Muscle of arm (tissue), 12 donors: ENCODE results near the gene SLC23A1. TPM values are rescaled to one million over a fixed set of nuclear protein-coding genes. Genes with fewer than 3 reads are reported as not detected.
A peak's percentile ranks its signal among the peaks of the same experiment; 100 is the strongest.

Experiments
- DNase-seq: peaks from one replicate; pipeline ENCODE4 v3.0.0-alpha.2; 2013
- polyA plus RNA-seq, 12 donors: library from polyadenylated mRNA; unstranded; fragments of 120-200 nt; gene quantifications; one replicate each; pipeline ENCODE4 v1.2.1, GENCODE V29; 2013; ENCODE audit not compliant: insufficient read length in 12 of 12

Gene SLC23A1
- polyA plus RNA-seq, 12 donors: 0.14 to 1.5 (median 0.56) TPM; not detected in 2

GRCh38 chr5:139408191-139408590 lies 25.1 kb upstream of the SLC23A1 start:
- DNase-seq: no peak

- DNase-seq: no peak
Observed at GRCh38 chr5:139407517-139407916, 24.4 kb upstream of the SLC23A1 start.

GRCh38 chr5:139406963-139407362 lies 23.9 kb upstream of the SLC23A1 start:
- no peak for DNase-seq

GRCh38 chr5:139404484-139404840 lies 21.4 kb upstream of the SLC23A1 start:
- DNase-seq: no peak

GRCh38 chr5:139403787-139404483 lies 20.8 kb upstream of the SLC23A1 start, which contains the start of gene SPATA24:
Gene SPATA24, minus strand, starts transcription at chr5:139404089. Its CDS starts 29 bp downstream, at chr5:139404060.
- DNase-seq: peak; percentile 98

- DNase-seq: no peak
Observed at GRCh38 chr5:139403418-139403786, 20.3 kb upstream of the SLC23A1 start.

GRCh38 chr5:139402561-139403158 lies 19.6 kb upstream of the SLC23A1 start:
- DNase-seq: no peak

GRCh38 chr5:139401546-139401945 lies 18.4 kb upstream of the SLC23A1 start:
- no peak for DNase-seq

GRCh38 chr5:139399501-139400121 lies 16.5 kb upstream of the SLC23A1 start:
- no peak for DNase-seq

- DNase-seq: no peak
Observed at GRCh38 chr5:139397921-139398320, 14.8 kb upstream of the SLC23A1 start.

- no peak for DNase-seq
Observed at GRCh38 chr5:139396691-139397090, 13.6 kb upstream of the SLC23A1 start.

- DNase-seq: no peak
Observed at GRCh38 chr5:139395844-139396640, 12.9 kb upstream of the SLC23A1 start.

- no peak for DNase-seq
Observed at GRCh38 chr5:139394654-139395566, 11.8 kb upstream of the SLC23A1 start, which contains the start of gene PROB1. Gene PROB1, minus strand, starts transcription at chr5:139395104. Its CDS starts 23 bp downstream, at chr5:139395081.

- no peak for DNase-seq
Observed at GRCh38 chr5:139394123-139394653, 11.1 kb upstream of the SLC23A1 start.

- DNase-seq: no peak
Observed at GRCh38 chr5:139393497-139394122, 10.5 kb upstream of the SLC23A1 start.

GRCh38 chr5:139392678-139393496 lies 9.8 kb upstream of the SLC23A1 start:
- DNase-seq: no peak

GRCh38 chr5:139392324-139392677 lies 9.2 kb upstream of the SLC23A1 start:
- no peak for DNase-seq

GRCh38 chr5:139391570-139392323 lies 8.7 kb upstream of the SLC23A1 start:
- no peak for DNase-seq
